A549 (cell line): ENCODE data around the gene THBS2.

Experiments
- CEBPB ChIP-seq, 2 experiments: fragments of >200 bp in 1 of 2; sonication (Bioruptor Twin) in 1 of 2; formaldehyde crosslinking in 1 of 2; IDR thresholded peaks; 2 replicates each; pipeline ENCODE4 v1.6.1; 2012 to 2016
- CTCF ChIP-seq: fragments of >200 bp; sonication (Bioruptor Twin); formaldehyde crosslinking; IDR thresholded peaks from 3 replicates; pipeline ENCODE4 v1.5.1; 2016
- EP300 ChIP-seq, 2 experiments: fragments of >200 bp; sonication (Bioruptor Twin); formaldehyde crosslinking; IDR thresholded peaks; 2 replicates in 1 of 2; 3 replicates in 1 of 2; pipeline ENCODE4 v1.6.1; 2016 to 2017
- KDM5A ChIP-seq: fragments of 200-600 bp; sonication (generic); IDR thresholded peaks from 2 replicates; pipeline ENCODE4 v1.6.1; 2016; ENCODE audit warnings: antibody characterized with exemption, mild to moderate bottlenecking
- MAX ChIP-seq: IDR thresholded peaks from 2 replicates; pipeline ENCODE4 v1.6.1; 2012
- NFE2L2 ChIP-seq: fragments of 150-350 bp; conservative IDR thresholded peaks from 2 replicates; pipeline ENCODE4 v1.6.1; 2014; ENCODE audit warnings: low read length
- POLR2A ChIP-seq: IDR thresholded peaks from 2 replicates; pipeline ENCODE4 v1.6.1; 2012; ENCODE audit warnings: mild to moderate bottlenecking, low read length
- RAD21 ChIP-seq, 2 experiments: fragments of >200 bp in 1 of 2; sonication (Bioruptor Twin) in 1 of 2; formaldehyde crosslinking in 1 of 2; IDR thresholded peaks in 1 of 2; conservative IDR thresholded peaks in 1 of 2; 2 replicates in 1 of 2; 3 replicates in 1 of 2; pipeline ENCODE4 v1.6.1; 2012 to 2018; ENCODE audit warnings: inconsistent platforms in 1 of 2
- USF2 ChIP-seq: fragments of 450-650 bp; IDR thresholded peaks from 2 replicates; pipeline ENCODE4 v1.6.1; 2014; ENCODE audit warnings: antibody characterized with exemption

- no peak for TF ChIP-seq NFE2L2
- no peak for TF ChIP-seq EP300 (IDR thresholded peaks at IDR 0.05)
- TF ChIP-seq KDM5A: no peak
- TF ChIP-seq RAD21 (conservative IDR thresholded peaks at IDR 0.05 in 1 of 2, IDR thresholded peaks at IDR 0.05 in 1 of 2): no peak
- no peak for TF ChIP-seq POLR2A
- TF ChIP-seq MAX: no peak
- no peak for TF ChIP-seq CTCF
- no peak for TF ChIP-seq CEBPB (IDR thresholded peaks at IDR 0.05)
- TF ChIP-seq USF2: no peak
Observed at GRCh38 chr6:169215201-169215681, 38.4 kb downstream of the THBS2 start.
